Activated CD8-positive, alpha-beta T cell treated with anti-CD3 and anti-CD28 coated beads for 36 hours (primary cell): ENCODE results near the gene MAP2K5. TPM values are rescaled to one million over a fixed set of nuclear protein-coding genes. Genes with fewer than 3 reads are reported as not detected.

Experiments used
- ATAC-seq: fragments of 200-7000 bp; cut with Tn5 transposase; one replicate; pipeline ENCODE4 v1.10.0; 2021; ENCODE audit warnings: mild to moderate bottlenecking, moderate library complexity
- CTCF ChIA-PET: fragments of 350-600 bp; sonication (Branson Sonifier 250); formaldehyde crosslinking; loops from one replicate; lab custom pipeline; 2021; ENCODE audit warnings: antibody characterized with exemption; lab: Charles Lee
- POLR2A ChIA-PET: fragments of 350-600 bp; sonication (Branson Sonifier 250); formaldehyde crosslinking; loops from one replicate; lab custom pipeline; 2021; ENCODE audit warnings: antibody characterized with exemption; lab: Charles Lee
- DNase-seq: peaks from one replicate; pipeline ENCODE4 v3.0.0-alpha.2; 2020
- H3K27ac Mint-ChIP-seq: one replicate; pipeline ENCODE4 v1.8.0; 2021; ENCODE audit warnings: mild to moderate bottlenecking, mixed read lengths
- H3K27me3 Mint-ChIP-seq: one replicate; pipeline ENCODE4 v1.8.0; 2021; ENCODE audit warnings: mixed read lengths
- H3K36me3 Mint-ChIP-seq: one replicate; pipeline ENCODE4 v1.8.0; 2021; ENCODE audit warnings: low read depth, mixed read lengths
- H3K4me1 Mint-ChIP-seq: one replicate; pipeline ENCODE4 v1.8.0; 2021; ENCODE audit warnings: low read depth, mixed read lengths
- H3K4me3 Mint-ChIP-seq: one replicate; pipeline ENCODE4 v1.8.0; 2021; ENCODE audit warnings: mild to moderate bottlenecking, moderate library complexity, mixed read lengths
- H3K9me3 Mint-ChIP-seq: one replicate; pipeline ENCODE4 v1.8.0; 2021; ENCODE audit warnings: mixed read lengths
- CTCF ChIP-seq: fragments of 200-600 bp; IDR thresholded peaks from one replicate; pipeline ENCODE4 v1.8.0; 2022; ENCODE audit warnings: antibody characterized with exemption, mild to moderate bottlenecking
- intact Hi-C: fragments of 100-400 bp; cut with micrococcal nuclease; formaldehyde crosslinking; loops from one replicate; pipeline ENCODE4 v1.10.0; 2022
- total RNA-seq, 2 experiments: library from RNA; stranded (reverse); gene quantifications; one replicate each; pipeline ENCODE4 v1.2.3, GENCODE V29; 2021

Gene MAP2K5
- total RNA-seq, 2 experiments from 2014 or later: 19.0 to 21.1 TPM

GRCh38 chr15:67819636-67820035 lies 277.1 kb downstream of the MAP2K5 start:
- Mint-ChIP-seq H3K27me3 (peaks cover 68% of the 10 kb centered on the region), H3K4me3 (no peak overlapping the region), H3K36me3 (no peaks in the 10 kb centered on the region), H3K9me3 (peaks cover 4% of the 10 kb centered on the region), H3K27ac (no peak overlapping the region), H3K4me1 (peaks cover 27% of the 10 kb centered on the region)
- intact Hi-C loops: no loop called here
- CTCF ChIA-PET: no interaction called here
- TF ChIP-seq CTCF: no peak
- DNase-seq (no peak), ATAC-seq (no peak)
- POLR2A ChIA-PET: no interaction called here

- CTCF ChIA-PET: interaction anchor here (1.1 kb wide), 1 partner anchor 12 kb away, joined by 5 read pairs; no protein-coding TSS in a partner anchor
- intact Hi-C loops: no loop called here
- Mint-ChIP-seq H3K4me1 (peaks cover 30% of the 10 kb centered on the region), H3K4me3 (no peak overlapping the region), H3K9me3 (peaks cover 4% of the 10 kb centered on the region), H3K27ac (no peak overlapping the region), H3K27me3 (peaks cover 74% of the 10 kb centered on the region), H3K36me3 (no peaks in the 10 kb centered on the region)
- TF ChIP-seq CTCF: no peak
- POLR2A ChIA-PET: interaction anchor here (0.6 kb wide), 1 partner anchor 20 kb away, joined by 3 read pairs; no protein-coding TSS in a partner anchor
- ATAC-seq (no peak), DNase-seq (no peak)
These were observed 277.9 kb downstream of the MAP2K5 start for GRCh38 chr15:67820122-67820991.

- no peak overlapping the region for H3K27ac Mint-ChIP-seq
- H3K4me3 Mint-ChIP-seq: no peak overlapping the region
- ATAC-seq (peak; percentile 72), DNase-seq (peak; percentile 61)
- H3K27me3 Mint-ChIP-seq: peaks cover 82% of the 10 kb centered on the region
- no peaks in the 10 kb centered on the region for H3K36me3 Mint-ChIP-seq
- POLR2A ChIA-PET: interaction anchor here (0.6 to 1.4 kb wide), 4 partner anchors 8 to 142 kb away, joined by 3 to 4 read pairs (median 3); no protein-coding TSS in a partner anchor
- no peak for TF ChIP-seq CTCF
- intact Hi-C loops: no loop called here
- H3K4me1 Mint-ChIP-seq: peaks cover 37% of the 10 kb centered on the region
- no peaks in the 10 kb centered on the region for H3K9me3 Mint-ChIP-seq
- CTCF ChIA-PET: interaction anchor here (1.1 kb wide), 1 partner anchor 12 kb away, joined by 5 read pairs; no protein-coding TSS in a partner anchor
These were observed 278.7 kb downstream of the MAP2K5 start for GRCh38 chr15:67820992-67821783.

- POLR2A ChIA-PET: interaction anchor here (1.0 to 1.4 kb wide), 2 partner anchors 8 to 9 kb away, joined by 3 to 4 read pairs; no protein-coding TSS in a partner anchor
- ATAC-seq (no peak), DNase-seq (no peak)
- H3K27me3 Mint-ChIP-seq: peaks cover 82% of the 10 kb centered on the region
- no peak overlapping the region for H3K27ac Mint-ChIP-seq
- CTCF ChIA-PET: no interaction called here
- H3K9me3 Mint-ChIP-seq: no peaks in the 10 kb centered on the region
- no peak for TF ChIP-seq CTCF
- H3K4me3 Mint-ChIP-seq: no peak overlapping the region
- no peaks in the 10 kb centered on the region for H3K36me3 Mint-ChIP-seq
- peaks cover 40% of the 10 kb centered on the region for H3K4me1 Mint-ChIP-seq
- intact Hi-C loops: no loop called here
These were observed 279.4 kb downstream of the MAP2K5 start for GRCh38 chr15:67821784-67822440.
